HepG2 (cell line): ENCODE data around the gene IL11RA.

Experiments
- AGO2 ChIP-seq: fragments of 200-400 bp; formaldehyde crosslinking; optimal IDR thresholded peaks from 2 replicates; pipeline ENCODE3; 2017; ENCODE audit warnings: mild to moderate bottlenecking, low read depth, low read length, moderate library complexity
- JUN ChIP-seq: sonication (generic); formaldehyde crosslinking; IDR thresholded peaks from 2 replicates; pipeline ENCODE4 v1.4.0; 2020; ENCODE audit warnings: mild to moderate bottlenecking, missing genetic modification reagents
- KDM5B ChIP-seq: sonication (generic); formaldehyde crosslinking; IDR thresholded peaks from 2 replicates; pipeline ENCODE4 v1.4.0; 2020; ENCODE audit warnings: missing genetic modification reagents, mild to moderate bottlenecking, borderline replicate concordance
- MAX ChIP-seq: IDR thresholded peaks from 2 replicates; pipeline ENCODE4 v1.6.1; 2012; ENCODE audit warnings: inconsistent platforms
- POLR2A ChIP-seq, 2 experiments: IDR thresholded peaks; 2 replicates each; pipeline ENCODE4 v1.6.1; 2011; ENCODE audit warnings: low read depth in 2 of 2, low read length in 2 of 2, mild to moderate bottlenecking in 1 of 2, moderate library complexity in 1 of 2; ENCODE audit not compliant: insufficient read depth in 1 of 2
- REST ChIP-seq, 2 experiments: IDR thresholded peaks; 2 replicates each; pipeline ENCODE4 v1.6.1; 2011 to 2012; ENCODE audit warnings: low read length in 2 of 2, borderline replicate concordance in 1 of 2, low read depth in 1 of 2, mild to moderate bottlenecking in 1 of 2, moderate library complexity in 1 of 2
- SP1 ChIP-seq, 2 experiments: fragments of 450-650 bp in 1 of 2; sonication (generic) in 1 of 2; formaldehyde crosslinking in 1 of 2; IDR thresholded peaks; 2 replicates each; pipeline versions ENCODE4 v1.4.0 to v1.6.1; 2016 to 2020; ENCODE audit warnings: missing genetic modification reagents in 1 of 2
- SUZ12 ChIP-seq: fragments of 150-350 bp; IDR thresholded peaks from 2 replicates; pipeline ENCODE4 v1.6.1; 2014; ENCODE audit warnings: low read depth, low read length
- ZHX1 ChIP-seq: sonication (generic); formaldehyde crosslinking; IDR thresholded peaks from 2 replicates; pipeline ENCODE4 v1.8.1; 2022; ENCODE audit warnings: low read depth, mild to moderate bottlenecking, missing genetic modification reagents
- ZNF10 ChIP-seq: sonication (generic); formaldehyde crosslinking; IDR thresholded peaks from 2 replicates; pipeline ENCODE4 v1.4.0; 2020; ENCODE audit warnings: mild to moderate bottlenecking, low read depth, missing genetic modification reagents, borderline replicate concordance
- ZNF432 ChIP-seq: sonication (generic); formaldehyde crosslinking; IDR thresholded peaks from 2 replicates; pipeline ENCODE4 v1.5.0; 2020; ENCODE audit warnings: missing genetic modification reagents, mild to moderate bottlenecking, borderline replicate concordance

GRCh38 chr9:34674440-34674839 lies 22.5 kb downstream of the IL11RA start:
- TF ChIP-seq ZNF432 (CRISPR knock-in tag) (no peak), SUZ12 (no peak), AGO2 (no peak), ZNF10 (CRISPR knock-in tag) (no peak), KDM5B (no peak), MAX (no peak), REST (IDR thresholded peaks at IDR 0.05; ENCODE audit: borderline replicate concordance in 1 of 2, low read depth in 1 of 2, low read length in 2 of 2) (no peak), ZHX1 (CRISPR knock-in tag) (no peak), SP1 (IDR thresholded peaks at IDR 0.05) (no peak), SP1 (CRISPR knock-in tag; IDR thresholded peaks at IDR 0.05) (no peak), POLR2A (IDR thresholded peaks at IDR 0.05; ENCODE audit: insufficient read depth in 1 of 2, low read depth in 2 of 2, low read length in 2 of 2) (no peak), JUN (CRISPR knock-in tag) (no peak)
